Measurements from ENCODE around the gene TLCD3B.
"Not testable (repeated sequence)": the region's sequence is repeated elsewhere in the genome, so short reads cannot be mapped to it uniquely, and the experiment has no call there.

GRCh38 chr16:30015450-30015849, 15.6 kb downstream of the TLCD3B start:
- TF ChIP-seq CTCF (IDR thresholded peaks at IDR 0.05; ENCODE audit: low read depth, low read length, missing input control); RAD21 (IDR thresholded peaks at IDR 0.05); MAX (IDR thresholded peaks at IDR 0.05); TAF1 (conservative IDR thresholded peaks at IDR 0.05); YY1 (IDR thresholded peaks at IDR 0.05); EGR1 (IDR thresholded peaks at IDR 0.05; ENCODE audit: low read depth in 2 of 2); JUND (IDR thresholded peaks at IDR 0.05); SP1 (IDR thresholded peaks at IDR 0.05); ATF3 (IDR thresholded peaks at IDR 0.05); REST (IDR thresholded peaks at IDR 0.05); RXRA (IDR thresholded peaks at IDR 0.05); HNF4A (conservative IDR thresholded peaks at IDR 0.05); ZBTB33 (IDR thresholded peaks at IDR 0.05): not testable (repeated sequence)
